ENCODE measurements around the gene TIGAR. TPM values are rescaled to one million over a fixed set of nuclear protein-coding genes. Genes with fewer than 3 reads are reported as not detected.

The TIGAR gene
- polyA plus RNA-seq (2013, experiment 1 of 2; ENCODE audit: insufficient read length): 17.7 TPM
- polyA plus RNA-seq (2013, experiment 2 of 2; ENCODE audit: insufficient read length): 14.4 TPM

DNA sequence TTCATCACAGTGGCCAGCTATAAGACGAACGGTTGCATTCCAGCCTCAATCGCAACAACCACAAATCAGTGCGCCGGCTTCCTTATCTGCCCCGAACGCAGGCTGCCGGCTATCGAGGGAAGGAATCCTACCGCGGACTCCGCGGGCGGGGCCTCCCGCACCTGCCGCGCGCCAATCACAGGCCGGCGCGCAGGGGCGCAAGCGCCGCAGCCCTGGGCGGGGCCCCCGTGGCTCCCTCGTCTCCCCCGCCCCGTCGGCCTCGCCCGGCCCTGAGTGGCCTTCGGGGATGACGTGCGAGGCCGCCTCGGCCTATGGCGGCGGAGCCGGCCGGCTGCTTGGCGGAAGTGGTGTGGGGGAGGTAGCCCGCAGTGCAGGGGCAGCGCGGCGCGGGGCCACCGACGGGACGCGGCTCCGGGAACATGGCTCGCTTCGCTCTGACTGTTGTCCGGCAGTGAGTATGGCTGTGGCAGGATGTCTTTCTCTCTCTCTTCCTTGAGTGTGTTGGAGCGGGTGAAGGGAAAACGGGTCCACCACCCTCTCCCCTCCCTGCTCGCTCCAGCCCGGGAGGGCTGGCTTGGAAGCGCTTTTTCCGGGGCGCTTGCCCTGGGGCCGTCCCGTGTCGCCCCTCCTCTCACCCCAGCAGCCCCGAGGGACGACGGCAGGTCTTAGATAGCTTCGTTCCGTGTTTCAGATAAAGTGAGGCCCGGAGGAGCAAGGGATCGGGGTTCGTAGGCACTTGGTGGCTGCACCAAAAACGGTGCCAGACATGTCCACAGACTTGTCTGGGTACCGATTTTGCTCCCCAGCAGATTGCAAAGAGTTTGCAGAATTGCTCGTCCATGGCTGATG is at the start of gene TIGAR:
Gene TIGAR (plus strand): TSS at position 361 of the 849 bp plus-strand sequence. CDS start 59 bp downstream, at position 420.
- DNase-seq: peak; percentile 95

DNA sequence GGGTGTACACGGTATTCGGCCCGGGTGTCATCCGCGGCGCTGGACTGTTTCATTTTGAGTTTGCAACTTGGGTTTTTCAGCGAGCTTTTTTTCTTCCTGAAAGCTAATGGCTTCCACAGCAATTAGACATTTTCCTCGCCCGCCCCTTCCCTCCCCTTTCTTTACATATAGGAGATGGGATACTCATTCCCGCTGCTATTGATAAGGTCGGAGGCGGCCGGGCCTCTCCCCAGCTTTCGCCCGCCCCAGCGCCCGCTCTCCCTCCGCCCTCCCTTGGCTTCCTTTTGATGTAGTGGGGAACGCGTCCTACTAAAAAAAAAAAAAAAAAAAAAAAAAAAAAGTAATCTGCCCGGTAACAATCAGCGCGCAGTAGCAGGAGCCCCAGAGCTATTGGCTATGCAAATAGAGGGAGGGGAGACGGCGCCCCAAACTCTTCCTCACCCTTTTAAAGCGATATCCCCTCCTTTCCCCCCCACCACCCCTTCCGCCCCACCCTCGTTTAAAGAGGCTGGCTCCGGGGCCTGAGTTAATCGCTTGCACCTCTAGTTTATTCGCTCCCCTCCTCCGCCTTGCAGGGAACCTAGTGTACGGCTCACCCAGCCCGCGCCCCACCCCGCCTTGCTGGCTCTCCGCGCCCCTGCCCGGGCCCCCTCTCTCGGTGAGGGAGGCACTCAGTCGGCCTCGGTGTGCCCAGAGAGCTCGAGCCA is 49.1 kb upstream of the TIGAR start:
- no peak for DNase-seq

- no peak for DNase-seq
Measured at GRCh38 chr12:4272424-4273272, 48.4 kb upstream of the TIGAR start.

- DNase-seq: no peak
Measured at GRCh38 chr12:4273273-4273651, 47.8 kb upstream of the TIGAR start.

GRCh38 chr12:4273652-4274395 is 47.2 kb upstream of the TIGAR start, which contains the start of gene CCND2:
CCND2 (plus strand) TSS chr12:4273762; CDS start chr12:4274041, 279 bp downstream.
- peak; percentile 79 for DNase-seq

DNA sequence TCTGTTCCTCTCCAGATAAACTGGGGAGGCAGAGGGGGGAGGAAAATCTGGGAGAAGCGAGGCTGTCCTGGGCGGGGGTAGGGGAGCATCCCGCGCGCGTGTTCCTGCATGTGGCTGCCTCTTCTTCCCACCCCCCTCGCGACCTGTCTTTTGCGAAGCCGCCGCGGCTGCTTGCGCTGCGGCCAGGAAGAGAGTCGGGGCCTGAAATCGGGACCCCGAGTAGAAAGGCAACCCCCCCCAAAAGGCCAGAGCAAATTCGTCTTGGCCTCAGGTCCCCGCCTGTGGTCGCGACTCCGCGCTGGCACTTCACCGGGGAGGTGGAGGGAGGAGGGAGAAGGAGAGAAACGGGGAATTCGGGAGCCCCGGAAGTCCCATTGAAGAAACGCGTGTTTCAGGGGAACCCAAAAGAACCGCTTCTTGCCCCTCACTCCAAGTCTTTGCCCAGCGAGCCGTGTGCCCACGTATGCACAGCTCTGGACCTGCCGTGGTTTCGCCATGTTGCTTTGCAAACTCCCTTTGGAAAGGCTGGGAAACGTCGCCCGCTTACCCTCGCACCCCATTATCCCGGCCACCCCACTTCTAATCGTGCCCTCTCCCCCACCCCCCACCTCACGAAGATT is 46.5 kb upstream of the TIGAR start:
- DNase-seq: no peak

- peak; percentile 40 for DNase-seq
Measured at GRCh38 chr12:4275016-4275869, 45.8 kb upstream of the TIGAR start.

- DNase-seq: no peak
Measured at GRCh38 chr12:4275870-4276301, 45.1 kb upstream of the TIGAR start.

DNA sequence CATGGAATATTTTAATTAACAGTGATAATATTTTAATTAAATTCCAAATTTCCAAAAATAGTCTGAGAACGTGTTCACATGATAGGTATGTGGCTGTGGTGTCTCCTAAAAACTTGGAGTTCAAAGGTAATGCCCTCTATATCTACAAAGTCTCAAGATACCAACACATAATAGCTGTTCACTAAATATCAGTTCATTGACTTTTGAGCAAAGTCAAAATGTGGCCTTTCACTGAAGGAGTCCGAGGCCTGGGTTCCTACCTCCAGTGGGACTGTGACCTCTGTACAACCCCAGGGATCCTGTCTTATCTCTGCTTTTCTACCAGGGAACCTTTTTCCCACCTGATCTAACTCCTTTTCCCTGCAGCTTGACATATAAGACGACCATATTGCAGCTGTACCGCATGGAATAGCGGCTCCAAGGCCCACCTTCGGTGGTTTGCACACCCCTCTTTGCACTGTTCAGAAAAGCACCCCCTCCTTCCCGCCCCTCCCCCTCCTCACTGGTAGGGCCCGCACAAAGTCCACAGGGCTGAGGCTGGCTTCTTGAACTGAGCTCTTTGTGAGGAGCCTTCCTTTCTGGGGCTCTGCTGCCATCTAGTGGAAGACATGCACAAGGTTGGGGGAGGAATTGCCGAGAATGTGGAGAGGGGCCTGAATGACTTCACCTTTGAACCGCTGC is 44.3 kb upstream of the TIGAR start:
- DNase-seq: peak; percentile 89

DNA sequence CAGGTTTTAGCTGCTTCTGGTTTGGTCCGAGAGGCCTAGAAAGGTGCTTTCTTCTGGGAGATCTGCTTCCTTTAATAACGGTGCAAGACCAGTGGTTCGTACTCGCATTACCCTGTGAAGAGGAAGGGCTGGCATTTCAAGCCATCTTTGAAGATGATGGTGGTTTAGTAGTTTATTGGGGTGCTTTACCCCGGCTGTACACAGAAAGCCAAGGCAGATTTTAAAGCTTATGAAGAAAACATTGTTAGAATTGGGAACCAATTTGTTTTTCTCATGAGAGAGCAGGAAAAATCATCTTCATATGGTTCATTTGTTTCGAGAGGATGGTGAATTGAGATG is 43.8 kb upstream of the TIGAR start:
- DNase-seq: no peak

DNA sequence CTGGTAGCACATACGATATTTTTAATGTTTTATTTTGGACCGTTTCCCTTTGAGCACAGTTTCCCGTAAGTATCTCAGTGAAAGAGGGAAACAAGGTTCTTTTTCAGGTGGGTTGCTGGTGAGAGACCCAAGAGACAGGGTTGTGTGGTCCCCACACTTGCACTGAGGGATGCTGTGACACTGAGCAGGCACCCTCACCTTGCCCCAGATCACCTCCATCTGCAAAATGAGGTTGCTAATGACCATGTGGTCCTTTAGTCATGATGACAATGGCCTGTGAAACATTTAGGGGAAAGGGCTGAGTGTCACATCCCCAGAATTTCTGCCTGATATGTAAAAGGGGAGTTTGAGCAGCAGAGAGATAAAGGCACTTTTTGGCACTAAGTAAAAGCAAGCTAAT is 43.2 kb upstream of the TIGAR start:
- DNase-seq: no peak

DNA sequence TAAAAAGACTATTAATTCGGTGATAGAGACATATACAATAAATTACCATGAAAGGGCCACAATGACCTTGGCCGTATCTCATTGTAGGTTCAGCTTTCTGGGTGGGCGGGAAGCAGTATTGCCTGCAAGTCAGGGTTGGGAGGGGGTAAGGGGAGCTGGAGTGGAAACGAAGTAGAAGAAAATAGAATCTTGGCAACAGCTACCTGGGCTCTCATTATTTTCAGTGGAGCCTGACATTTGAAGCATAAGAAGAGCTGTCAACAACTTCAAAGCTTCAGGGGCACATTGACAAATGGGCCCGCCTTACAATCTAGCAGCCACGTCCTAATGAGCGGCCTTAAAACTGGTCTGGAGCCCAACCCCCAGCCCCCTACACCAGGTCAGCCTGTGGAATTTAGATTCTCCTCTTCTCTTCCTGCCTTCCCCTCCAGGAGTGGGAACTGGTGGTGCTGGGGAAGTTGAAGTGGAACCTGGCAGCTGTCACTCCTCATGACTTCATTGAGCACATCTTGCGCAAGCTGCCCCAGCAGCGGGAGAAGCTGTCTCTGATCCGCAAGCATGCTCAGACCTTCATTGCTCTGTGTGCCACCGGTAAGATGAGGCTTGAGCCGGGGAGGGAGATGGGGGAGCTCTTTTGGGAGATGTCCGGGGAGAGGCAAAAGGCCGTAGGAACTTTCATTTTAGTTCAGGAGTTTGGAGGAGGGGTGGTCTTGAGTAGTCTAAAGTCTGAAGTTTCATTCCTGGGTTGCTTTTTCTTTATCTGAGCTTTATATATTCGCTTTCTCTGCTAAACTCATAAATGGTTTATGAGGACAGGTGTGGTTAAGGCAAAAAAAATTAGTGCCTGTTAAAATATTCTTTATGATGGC is 42.5 kb upstream of the TIGAR start:
- no peak for DNase-seq

- DNase-seq: no peak
Measured at GRCh38 chr12:4279198-4279690, 41.8 kb upstream of the TIGAR start.

- DNase-seq: no peak
Measured at GRCh38 chr12:4280351-4281163, 40.5 kb upstream of the TIGAR start.

DNA sequence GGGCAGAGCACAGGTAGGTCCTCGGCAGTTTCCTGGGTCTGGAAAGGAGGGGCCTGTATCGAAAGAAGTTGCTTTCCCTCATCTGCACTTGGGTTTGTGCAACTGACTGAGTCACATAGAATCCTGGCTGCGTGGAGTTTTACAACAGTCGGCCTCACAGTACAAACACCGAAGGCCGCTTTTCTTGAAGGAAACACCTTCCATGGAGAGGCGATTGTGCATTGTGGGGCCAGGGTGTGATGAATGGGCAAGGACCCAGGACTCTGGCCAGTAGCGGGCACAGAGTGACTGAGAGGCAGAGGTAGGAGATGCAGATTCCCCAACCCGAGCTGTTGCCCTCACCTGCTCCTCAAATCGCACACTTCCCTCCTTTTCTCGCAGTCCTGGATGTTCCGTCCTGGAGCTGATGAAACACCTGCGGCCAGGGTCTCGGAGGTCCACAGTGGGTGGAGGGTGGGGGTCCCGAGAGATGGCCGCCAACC is 39.8 kb upstream of the TIGAR start:
- no peak for DNase-seq

DNA sequence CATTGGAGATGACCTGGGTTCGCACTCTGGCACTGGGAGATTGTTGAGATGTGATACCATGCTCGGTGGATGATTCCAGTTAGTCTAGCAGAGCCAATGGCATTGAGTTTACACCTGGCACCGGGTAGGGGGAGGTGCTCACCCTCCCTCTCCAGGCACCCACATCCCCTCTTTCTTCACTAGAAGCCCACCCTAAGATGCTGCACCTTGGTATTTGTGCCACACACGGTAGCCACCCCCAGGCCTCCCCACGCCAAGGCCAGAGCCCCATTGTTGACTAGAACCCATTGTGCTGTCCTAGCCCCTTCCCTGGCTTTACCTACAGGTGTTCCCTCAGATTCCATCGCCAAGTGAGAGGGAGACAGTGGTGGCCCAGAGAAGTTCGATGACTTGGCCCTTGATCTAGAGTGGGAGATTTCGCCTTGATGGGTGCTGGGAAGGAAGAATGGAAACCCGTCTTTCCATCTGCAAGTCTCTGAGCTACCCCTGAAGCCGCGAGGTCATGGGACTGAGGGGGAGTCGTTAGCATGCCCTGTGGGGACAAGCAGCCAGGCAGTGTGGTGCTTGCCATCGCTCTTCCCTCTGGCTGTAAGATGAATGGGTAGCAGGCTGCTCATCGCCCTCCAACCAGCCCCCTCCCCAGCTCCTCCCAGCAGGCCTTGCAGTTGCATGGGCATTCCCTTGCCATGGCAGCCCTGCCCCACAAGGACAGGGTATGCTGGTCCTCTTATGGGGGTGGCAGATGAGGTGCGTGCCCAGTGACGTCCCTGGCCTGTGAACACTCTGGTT is 38.7 kb upstream of the TIGAR start:
- no peak for DNase-seq

Measured in fibroblast of skin of back (primary cell).